Neural cell (in vitro differentiated cells): Measurements from ENCODE around the gene RNF144B.

Experiments
- EZH2 ChIP-seq: fragments of 200-600, 300-800 bp; shearing (Covaris generic), sonication (generic); IDR thresholded peaks from 2 replicates; pipeline ENCODE4 v1.6.1; 2014; ENCODE audit warnings: antibody characterized with exemption, low read length, borderline replicate concordance, mild to moderate bottlenecking; ENCODE audit not compliant: insufficient read depth, poor library complexity, severe bottlenecking
- MXI1 ChIP-seq: fragments of 450-650 bp; conservative IDR thresholded peaks from 2 replicates; pipeline ENCODE4 v1.6.1; 2014; ENCODE audit warnings: antibody characterized with exemption, mild to moderate bottlenecking; ENCODE audit not compliant: poor library complexity, severe bottlenecking
- POLR2AphosphoS5 ChIP-seq: IDR thresholded peaks from 2 replicates; pipeline ENCODE4 v1.6.1; 2012
- SMC3 ChIP-seq: fragments of 450-650 bp; conservative IDR thresholded peaks from 2 replicates; pipeline ENCODE4 v1.6.1; 2014; ENCODE audit warnings: antibody characterized with exemption, mild to moderate bottlenecking, moderate library complexity; ENCODE audit not compliant: poor library complexity
- TAF1 ChIP-seq: IDR thresholded peaks from 2 replicates; pipeline ENCODE4 v1.6.1; 2012; ENCODE audit warnings: low read depth
- TF ChIP-seq, protein P1 (sequence below): fragments of 450-650 bp; IDR thresholded peaks from 2 replicates; pipeline ENCODE4 v1.5.1; 2014; ENCODE audit warnings: antibody characterized with exemption, mild to moderate bottlenecking, moderate library complexity; ENCODE audit not compliant: poor library complexity, severe bottlenecking

DNA sequence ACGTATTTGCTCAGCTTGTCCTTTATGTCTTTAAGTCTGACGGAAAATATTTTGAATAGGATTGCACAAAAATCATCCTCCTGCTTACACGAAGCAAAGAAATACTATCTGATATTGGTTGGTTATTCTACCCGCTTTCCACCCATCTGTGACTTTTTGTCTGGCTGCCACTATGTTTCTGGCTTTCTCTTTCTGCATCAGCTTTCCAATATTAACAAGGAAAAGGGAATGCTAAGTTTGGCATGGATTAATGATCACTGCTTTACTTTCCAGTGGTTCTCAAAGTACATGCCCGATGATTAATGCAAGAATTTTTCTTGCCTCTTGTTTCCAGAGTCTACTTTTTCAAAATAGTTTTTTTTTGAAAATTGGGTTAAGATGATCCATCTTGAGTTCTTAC, 57.0 kb downstream of the RNF144B start:
- TF ChIP-seq, protein P1, sequence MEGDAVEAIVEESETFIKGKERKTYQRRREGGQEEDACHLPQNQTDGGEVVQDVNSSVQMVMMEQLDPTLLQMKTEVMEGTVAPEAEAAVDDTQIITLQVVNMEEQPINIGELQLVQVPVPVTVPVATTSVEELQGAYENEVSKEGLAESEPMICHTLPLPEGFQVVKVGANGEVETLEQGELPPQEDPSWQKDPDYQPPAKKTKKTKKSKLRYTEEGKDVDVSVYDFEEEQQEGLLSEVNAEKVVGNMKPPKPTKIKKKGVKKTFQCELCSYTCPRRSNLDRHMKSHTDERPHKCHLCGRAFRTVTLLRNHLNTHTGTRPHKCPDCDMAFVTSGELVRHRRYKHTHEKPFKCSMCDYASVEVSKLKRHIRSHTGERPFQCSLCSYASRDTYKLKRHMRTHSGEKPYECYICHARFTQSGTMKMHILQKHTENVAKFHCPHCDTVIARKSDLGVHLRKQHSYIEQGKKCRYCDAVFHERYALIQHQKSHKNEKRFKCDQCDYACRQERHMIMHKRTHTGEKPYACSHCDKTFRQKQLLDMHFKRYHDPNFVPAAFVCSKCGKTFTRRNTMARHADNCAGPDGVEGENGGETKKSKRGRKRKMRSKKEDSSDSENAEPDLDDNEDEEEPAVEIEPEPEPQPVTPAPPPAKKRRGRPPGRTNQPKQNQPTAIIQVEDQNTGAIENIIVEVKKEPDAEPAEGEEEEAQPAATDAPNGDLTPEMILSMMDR: no peak
- TF ChIP-seq TAF1: no peak
- TF ChIP-seq POLR2AphosphoS5: no peak
- TF ChIP-seq EZH2: no peak
- TF ChIP-seq SMC3: no peak
- TF ChIP-seq MXI1: no peak
